Ascending aorta (tissue), 2 donors: Measurements from ENCODE around the gene UBE2V1. TPM values are rescaled to one million over a fixed set of nuclear protein-coding genes. Genes with fewer than 3 reads are reported as not detected.
A peak's percentile ranks its signal among the peaks of the same experiment; 100 is the strongest.

Experiments
- DNase-seq, 2 donors: peaks; one replicate each; pipeline ENCODE4 v3.0.0-alpha.2; 2019; ENCODE audit warnings: low spot score in 2 of 2
- H3K27ac ChIP-seq, 2 donors: fragments of 200-600 bp; sonication (generic); one replicate each; pipeline ENCODE4 v1.5.1; 2016 to 2017; ENCODE audit warnings: mild to moderate bottlenecking in 1 of 2
- H3K27me3 ChIP-seq: fragments of 200-600 bp; sonication (generic); one replicate; pipeline ENCODE4 v1.5.1; 2017
- H3K36me3 ChIP-seq, 2 donors: fragments of 200-600 bp; sonication (generic); one replicate each; pipeline ENCODE4 v1.5.1; 2016
- H3K4me1 ChIP-seq, 2 donors: fragments of 200-600 bp; sonication (generic); one replicate each; pipeline ENCODE4 v1.5.1; 2016 to 2017; ENCODE audit warnings: mild to moderate bottlenecking in 1 of 2
- H3K4me3 ChIP-seq, 2 donors: fragments of 200-600 bp; sonication (generic); one replicate each; pipeline ENCODE4 v1.5.1; 2016 to 2017; ENCODE audit warnings: mild to moderate bottlenecking in 1 of 2
- H3K9me3 ChIP-seq, 2 donors: fragments of 200-600 bp; sonication (generic); one replicate each; pipeline ENCODE4 v1.5.1; 2016
- intact Hi-C: fragments of 100-400 bp; cut with DNase I; formaldehyde crosslinking; loops from one replicate; pipeline ENCODE4 v1.15.1; 2023
- total RNA-seq: library from RNA; depleted of rRNA; stranded (reverse); fragments of >200 nt; gene quantifications from one replicate; pipeline ENCODE4 v1.1.0, GENCODE V29; 2016
- TF ChIP-seq, protein P1 (sequence below), 3 experiments: fragments of 200-600 bp in 2 of 3; fragments of 450-650 bp in 1 of 3; sonication (generic) in 2 of 3; IDR thresholded peaks; one replicate each; pipeline ENCODE4 v1.5.1; 2016 to 2019; ENCODE audit warnings: antibody characterized with exemption in 3 of 3, mild to moderate bottlenecking in 1 of 3, moderate library complexity in 1 of 3

Gene UBE2V1
- total RNA-seq, 1 donor from 2014 or later, result 39.4 TPM

DNA sequence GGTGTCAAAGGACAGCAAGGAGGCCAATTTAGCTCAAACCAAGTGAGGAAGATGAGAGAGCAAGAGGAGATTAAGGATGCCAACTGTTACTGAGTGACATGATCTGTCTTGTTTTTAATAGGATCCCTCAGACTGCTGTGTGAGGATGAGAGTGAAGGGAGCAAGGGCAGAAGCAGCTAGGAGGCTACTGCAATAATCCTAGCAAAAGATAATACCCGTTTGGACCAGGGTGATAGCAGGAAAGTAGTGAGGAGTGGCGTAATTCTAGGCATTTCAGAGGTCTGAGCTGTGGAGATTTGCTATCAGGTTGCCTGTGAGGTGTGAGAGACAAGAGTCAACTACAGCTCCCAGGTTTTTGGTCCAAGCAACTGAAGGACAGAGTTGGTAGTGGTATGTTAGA, 14.7 kb downstream of the UBE2V1 start:
- H3K4me3 ChIP-seq, result no peak overlapping the region
- intact Hi-C loops, result no loop called here
- peaks cover 25 to 30% of the 10 kb centered on the region in 2 donors for H3K36me3 ChIP-seq
- DNase-seq, result peak in 1 of 2 donors; percentile 13
- peaks cover 2 to 22% of the 10 kb centered on the region in 2 donors for H3K4me1 ChIP-seq
- no peaks in the 10 kb centered on the region for H3K27me3 ChIP-seq
- H3K9me3 ChIP-seq, result no peaks in the 10 kb centered on the region
- TF ChIP-seq, protein P1, sequence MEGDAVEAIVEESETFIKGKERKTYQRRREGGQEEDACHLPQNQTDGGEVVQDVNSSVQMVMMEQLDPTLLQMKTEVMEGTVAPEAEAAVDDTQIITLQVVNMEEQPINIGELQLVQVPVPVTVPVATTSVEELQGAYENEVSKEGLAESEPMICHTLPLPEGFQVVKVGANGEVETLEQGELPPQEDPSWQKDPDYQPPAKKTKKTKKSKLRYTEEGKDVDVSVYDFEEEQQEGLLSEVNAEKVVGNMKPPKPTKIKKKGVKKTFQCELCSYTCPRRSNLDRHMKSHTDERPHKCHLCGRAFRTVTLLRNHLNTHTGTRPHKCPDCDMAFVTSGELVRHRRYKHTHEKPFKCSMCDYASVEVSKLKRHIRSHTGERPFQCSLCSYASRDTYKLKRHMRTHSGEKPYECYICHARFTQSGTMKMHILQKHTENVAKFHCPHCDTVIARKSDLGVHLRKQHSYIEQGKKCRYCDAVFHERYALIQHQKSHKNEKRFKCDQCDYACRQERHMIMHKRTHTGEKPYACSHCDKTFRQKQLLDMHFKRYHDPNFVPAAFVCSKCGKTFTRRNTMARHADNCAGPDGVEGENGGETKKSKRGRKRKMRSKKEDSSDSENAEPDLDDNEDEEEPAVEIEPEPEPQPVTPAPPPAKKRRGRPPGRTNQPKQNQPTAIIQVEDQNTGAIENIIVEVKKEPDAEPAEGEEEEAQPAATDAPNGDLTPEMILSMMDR (IDR thresholded peaks at IDR 0.05), result no peak
- no peak overlapping the region for H3K27ac ChIP-seq

DNA sequence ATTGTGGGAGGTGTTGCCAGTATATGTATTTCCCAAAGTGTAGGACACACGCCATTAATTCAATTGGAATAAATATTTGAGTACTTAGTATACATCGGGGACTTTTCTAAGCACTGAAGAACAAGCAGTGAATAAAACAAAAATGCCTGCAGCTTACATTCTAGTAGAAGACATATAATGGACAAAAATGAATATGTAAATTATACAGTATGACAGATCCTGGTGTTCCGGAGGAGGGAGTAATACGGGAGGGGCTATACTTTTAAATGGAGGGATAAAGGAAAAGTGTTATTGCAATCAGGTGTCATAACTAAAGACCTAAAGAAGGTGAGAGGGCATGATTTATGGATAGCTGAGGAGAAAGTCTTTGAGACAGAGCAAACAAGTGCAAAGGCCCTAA, 15.1 kb downstream of the UBE2V1 start:
- H3K9me3 ChIP-seq, result no peaks in the 10 kb centered on the region
- peaks cover 2 to 22% of the 10 kb centered on the region in 2 donors for H3K4me1 ChIP-seq
- no peak for DNase-seq
- H3K27ac ChIP-seq, result no peak overlapping the region
- TF ChIP-seq, protein P1 (IDR thresholded peaks at IDR 0.05), result no peak
- no peak overlapping the region for H3K4me3 ChIP-seq
- intact Hi-C loops, result no loop called here
- H3K36me3 ChIP-seq, result peaks cover 25 to 34% of the 10 kb centered on the region in 2 donors
- H3K27me3 ChIP-seq, result no peaks in the 10 kb centered on the region

DNA sequence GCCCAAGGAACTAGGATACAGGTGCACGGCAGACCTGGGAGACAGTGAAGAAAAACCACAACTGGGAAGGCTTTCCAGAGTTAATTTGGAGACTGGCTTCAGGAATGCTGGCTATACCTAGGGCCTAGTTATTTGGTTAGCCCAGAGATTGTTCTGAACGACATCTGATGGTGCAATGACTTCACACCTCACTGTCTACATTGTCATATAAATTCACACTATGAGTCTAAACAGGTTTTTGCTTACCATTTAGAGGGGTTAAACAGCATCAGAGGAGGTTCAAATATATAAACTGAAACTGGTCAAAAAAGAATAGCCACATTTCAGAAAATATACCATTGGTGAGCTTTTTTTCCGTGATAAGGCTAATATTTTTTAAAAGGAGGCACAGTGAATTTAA, 16.7 kb downstream of the UBE2V1 start:
- Histone ChIP-seq H3K4me3 (no peak overlapping the region), H3K4me1 (peaks cover 2 to 20% of the 10 kb centered on the region in 2 donors), H3K27me3 (no peaks in the 10 kb centered on the region), H3K9me3 (no peaks in the 10 kb centered on the region), H3K36me3 (peaks cover 25 to 40% of the 10 kb centered on the region in 2 donors), H3K27ac (no peak overlapping the region)
- TF ChIP-seq, protein P1 (IDR thresholded peaks at IDR 0.05), result no peak
- intact Hi-C loops, result no loop called here
- peak in 1 of 2 donors; percentile 16 for DNase-seq

DNA sequence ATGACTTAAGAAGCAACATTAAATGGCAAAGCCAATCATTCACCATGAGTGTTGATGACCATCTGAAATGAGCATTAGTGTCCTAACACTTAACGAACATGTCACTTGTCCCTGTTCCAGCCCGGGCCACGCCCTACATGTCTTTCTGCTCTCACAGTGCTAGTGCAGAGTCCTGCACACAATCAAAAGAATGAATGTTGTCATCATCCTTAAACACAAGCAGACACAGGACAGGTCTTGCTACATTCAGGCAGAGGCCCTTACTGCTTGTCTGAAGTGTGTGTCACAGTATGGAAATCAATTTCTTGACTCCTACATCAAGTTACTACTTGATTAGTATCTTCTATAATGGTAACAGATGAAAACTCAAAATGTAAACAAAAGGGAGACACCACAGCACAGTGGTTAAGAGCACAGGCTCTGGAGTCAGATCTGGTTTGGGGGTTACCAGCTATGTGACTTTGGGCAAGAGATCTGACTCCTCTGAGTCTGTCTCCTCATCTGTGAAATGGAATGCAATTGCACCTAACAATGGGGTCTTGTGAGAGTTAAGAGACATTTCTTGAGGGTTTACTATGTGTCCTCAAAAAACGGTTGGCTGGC, 17.4 kb downstream of the UBE2V1 start:
- Histone ChIP-seq H3K36me3 (peaks cover 25 to 40% of the 10 kb centered on the region in 2 donors), H3K27me3 (no peaks in the 10 kb centered on the region), H3K4me3 (no peak overlapping the region), H3K9me3 (no peaks in the 10 kb centered on the region), H3K27ac (no peak overlapping the region), H3K4me1 (peaks cover 2 to 14% of the 10 kb centered on the region in 2 donors)
- TF ChIP-seq, protein P1 (IDR thresholded peaks at IDR 0.05), result no peak
- intact Hi-C loops, result no loop called here
- peak in 1 of 2 donors; percentile 18 for DNase-seq

DNA sequence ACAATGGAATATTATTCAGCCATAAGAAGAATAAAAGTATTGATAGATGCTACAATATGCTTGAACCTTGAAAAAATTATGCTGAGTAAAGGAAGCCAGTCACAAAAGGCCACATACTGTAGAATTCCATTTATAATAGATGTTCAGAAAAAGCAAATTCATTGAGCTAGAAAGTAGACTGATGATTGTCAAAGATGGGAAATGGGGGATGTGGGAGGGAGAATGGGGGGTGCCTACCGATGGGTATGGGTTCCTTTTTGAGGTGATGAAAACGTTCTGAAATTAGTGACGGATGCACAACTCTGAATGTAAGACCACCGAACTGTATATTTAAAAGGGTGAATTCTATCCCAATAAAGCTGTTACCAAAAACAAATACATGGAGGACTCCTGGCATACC, 18.4 kb downstream of the UBE2V1 start:
- H3K4me3 ChIP-seq, result no peak overlapping the region
- H3K27me3 ChIP-seq, result no peaks in the 10 kb centered on the region
- H3K4me1 ChIP-seq, result peaks cover 2 to 8% of the 10 kb centered on the region in 2 donors
- TF ChIP-seq, protein P1 (IDR thresholded peaks at IDR 0.05), result no peak
- DNase-seq, result no peak
- peaks cover 25 to 40% of the 10 kb centered on the region in 2 donors for H3K36me3 ChIP-seq
- intact Hi-C loops, result no loop called here
- no peak overlapping the region for H3K27ac ChIP-seq
- no peaks in the 10 kb centered on the region for H3K9me3 ChIP-seq
